ENCODE measurements around the gene RASA2.

DNA sequence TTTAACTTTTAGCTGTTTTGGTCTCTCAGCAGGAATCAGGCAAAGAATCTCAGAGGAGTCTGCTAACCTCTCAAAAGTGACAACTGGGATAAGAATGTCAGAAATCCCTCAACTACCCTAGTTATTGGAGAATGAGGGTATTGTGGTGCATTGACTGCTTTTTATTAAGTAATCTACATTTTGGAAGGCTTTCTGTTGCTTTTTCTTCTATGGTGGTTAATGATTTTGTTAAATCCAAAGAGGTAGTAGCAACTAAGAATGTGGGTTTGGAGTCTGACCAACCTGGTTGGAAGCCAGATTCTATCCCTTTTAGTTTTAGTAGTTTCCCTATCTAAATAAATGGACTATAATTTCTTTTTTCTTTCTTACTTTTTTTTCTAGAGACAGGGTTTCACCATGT lies 156.6 kb downstream of the RASA2 start:
- no peak for TF ChIP-seq CTCF (IDR thresholded peaks at IDR 0.05)
- TF ChIP-seq POLR2A (IDR thresholded peaks at IDR 0.05) = no peak
